Adipocyte (in vitro differentiated cells): ENCODE results near the gene RPL41.

Source experiments
- DNase-seq: peaks from one replicate; pipeline ENCODE4 v3.0.0-alpha.2; 2015; ENCODE audit warnings: low read depth
- H3K27me3 ChIP-seq: replicated peaks from 2 replicates; pipeline ENCODE4 v1.7.0; 2013; ENCODE audit warnings: mild to moderate bottlenecking, low read length, moderate library complexity; ENCODE audit not compliant: control insufficient read depth, insufficient read depth
- H3K36me3 ChIP-seq: 2 replicates; pipeline ENCODE4 v1.7.0; 2013; ENCODE audit warnings: low read length, mild to moderate bottlenecking, moderate library complexity; ENCODE audit not compliant: control insufficient read depth, insufficient read depth, severe bottlenecking
- H3K4me1 ChIP-seq: 2 replicates; pipeline ENCODE4 v1.7.0; 2013; ENCODE audit warnings: mild to moderate bottlenecking, low read length, moderate library complexity; ENCODE audit not compliant: control insufficient read depth, insufficient read depth
- H3K4me3 ChIP-seq: 2 replicates; pipeline ENCODE4 v1.7.0; 2013; ENCODE audit warnings: mild to moderate bottlenecking, low read length, moderate library complexity
- H3K9ac ChIP-seq: 2 replicates; pipeline ENCODE4 v1.7.0; 2013; ENCODE audit warnings: mild to moderate bottlenecking, low read length, moderate library complexity
- H3K9me3 ChIP-seq: 2 replicates; pipeline ENCODE4 v1.7.0; 2013; ENCODE audit warnings: mild to moderate bottlenecking, low read length, moderate library complexity; ENCODE audit not compliant: control insufficient read depth

RPL41 gene

DNA sequence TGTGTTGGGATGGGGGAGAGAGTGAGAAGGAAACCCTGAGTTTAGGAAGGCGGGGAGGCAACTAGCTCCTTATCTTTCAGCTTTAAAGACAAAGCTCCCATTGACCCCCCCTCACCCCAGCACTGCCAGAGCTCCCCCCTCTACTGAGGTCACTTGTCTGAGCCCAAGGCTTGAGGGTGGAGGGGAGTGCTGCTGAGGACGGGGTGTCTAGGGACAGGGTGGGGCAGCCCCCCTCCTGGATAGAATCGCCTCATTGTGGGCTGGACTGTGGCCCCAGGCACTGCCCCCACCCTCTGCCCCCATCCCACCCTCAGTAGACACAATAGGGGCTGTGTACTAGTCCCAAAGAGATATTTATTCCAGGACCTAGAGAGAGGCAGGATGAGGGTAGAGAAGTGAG lies 33.5 kb upstream of the RPL41 start:
- H3K4me1 ChIP-seq: peaks cover 16% of the 10 kb centered on the region
- H3K27me3 ChIP-seq: peaks cover 25% of the 10 kb centered on the region
- no peak overlapping the region for H3K4me3 ChIP-seq
- H3K36me3 ChIP-seq: no peaks in the 10 kb centered on the region
- H3K9me3 ChIP-seq: no peaks in the 10 kb centered on the region
- H3K9ac ChIP-seq: no peak overlapping the region
- DNase-seq: no peak

GRCh38 chr12:56084958-56085543 lies 31.4 kb upstream of the RPL41 start:
- H3K9ac ChIP-seq: no peak overlapping the region
- H3K36me3 ChIP-seq: no peaks in the 10 kb centered on the region
- H3K4me1 ChIP-seq: peaks cover 4% of the 10 kb centered on the region
- DNase-seq: no peak
- H3K4me3 ChIP-seq: no peak overlapping the region
- H3K27me3 ChIP-seq: peaks cover 25% of the 10 kb centered on the region
- no peaks in the 10 kb centered on the region for H3K9me3 ChIP-seq

- H3K4me1 ChIP-seq: no peaks in the 10 kb centered on the region
- DNase-seq: no peak
Observed at GRCh38 chr12:56086096-56086495, 30.3 kb upstream of the RPL41 start.

GRCh38 chr12:56086608-56087007 lies 29.8 kb upstream of the RPL41 start:
- Histone ChIP-seq H3K9ac (no peak overlapping the region), H3K27me3 (peaks cover 18% of the 10 kb centered on the region), H3K4me1 (no peaks in the 10 kb centered on the region), H3K9me3 (no peaks in the 10 kb centered on the region), H3K36me3 (no peaks in the 10 kb centered on the region), H3K4me3 (no peak overlapping the region)
- DNase-seq: no peak

More at GRCh38 chr12:56086096-56086495, 30.3 kb upstream of the RPL41 start:
- H3K9ac ChIP-seq: no peak overlapping the region
- no peak overlapping the region for H3K4me3 ChIP-seq
- H3K27me3 ChIP-seq: peaks cover 20% of the 10 kb centered on the region
- H3K36me3 ChIP-seq: no peaks in the 10 kb centered on the region
- no peaks in the 10 kb centered on the region for H3K9me3 ChIP-seq

GRCh38 chr12:56087220-56087619 lies 29.2 kb upstream of the RPL41 start:
- no peaks in the 10 kb centered on the region for H3K4me1 ChIP-seq
- DNase-seq: no peak
- H3K4me3 ChIP-seq: no peak overlapping the region
- no peak overlapping the region for H3K9ac ChIP-seq
- no peaks in the 10 kb centered on the region for H3K9me3 ChIP-seq
- peaks cover 13% of the 10 kb centered on the region for H3K27me3 ChIP-seq
- no peaks in the 10 kb centered on the region for H3K36me3 ChIP-seq

GRCh38 chr12:56097738-56098137 lies 18.7 kb upstream of the RPL41 start:
- Histone ChIP-seq H3K36me3 (no peaks in the 10 kb centered on the region), H3K9ac (no peak overlapping the region), H3K9me3 (peaks cover 6% of the 10 kb centered on the region), H3K27me3 (peaks cover 44% of the 10 kb centered on the region), H3K4me3 (no peak overlapping the region), H3K4me1 (no peaks in the 10 kb centered on the region)
- DNase-seq: no peak

DNA sequence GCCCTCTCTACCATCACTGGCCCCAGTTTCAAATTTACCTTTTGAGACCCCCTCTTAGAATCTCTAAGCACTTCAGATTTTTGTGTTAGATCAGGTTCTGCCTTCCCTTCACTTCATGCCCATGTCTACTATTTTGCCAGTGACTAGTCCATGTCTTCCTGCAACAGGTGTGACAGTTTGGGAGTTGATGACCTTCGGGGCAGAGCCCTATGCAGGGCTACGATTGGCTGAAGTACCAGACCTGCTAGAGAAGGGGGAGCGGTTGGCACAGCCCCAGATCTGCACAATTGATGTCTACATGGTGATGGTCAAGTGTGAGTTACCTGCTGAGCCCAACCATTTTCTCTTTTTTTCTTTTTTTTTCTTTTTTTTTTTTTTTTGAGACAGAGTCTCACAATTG lies 17.8 kb upstream of the RPL41 start:
- Histone ChIP-seq H3K4me3 (no peak overlapping the region), H3K9me3 (no peaks in the 10 kb centered on the region), H3K9ac (no peak overlapping the region), H3K4me1 (peaks cover 5% of the 10 kb centered on the region), H3K27me3 (peaks cover 35% of the 10 kb centered on the region), H3K36me3 (no peaks in the 10 kb centered on the region)
- no peak for DNase-seq

DNA sequence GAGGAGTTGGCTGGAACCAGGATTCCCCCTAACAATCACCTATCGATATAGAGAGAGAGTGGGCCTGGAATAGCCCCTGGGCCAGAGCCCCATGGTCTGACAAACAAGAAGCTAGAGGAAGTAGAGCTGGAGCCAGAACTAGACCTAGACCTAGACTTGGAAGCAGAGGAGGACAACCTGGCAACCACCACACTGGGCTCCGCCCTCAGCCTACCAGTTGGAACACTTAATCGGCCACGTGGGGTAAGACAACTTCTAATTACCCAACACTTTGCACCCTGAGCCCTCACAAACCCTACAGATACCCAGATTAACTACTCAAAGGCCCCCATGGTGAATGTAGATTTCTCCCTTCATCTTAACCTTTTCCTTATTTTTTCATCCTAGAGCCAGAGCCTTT lies 16.6 kb upstream of the RPL41 start:
- no peak overlapping the region for H3K4me3 ChIP-seq
- H3K36me3 ChIP-seq: no peaks in the 10 kb centered on the region
- no peaks in the 10 kb centered on the region for H3K9me3 ChIP-seq
- peaks cover 7% of the 10 kb centered on the region for H3K4me1 ChIP-seq
- peaks cover 29% of the 10 kb centered on the region for H3K27me3 ChIP-seq
- DNase-seq: no peak
- no peak overlapping the region for H3K9ac ChIP-seq

DNA sequence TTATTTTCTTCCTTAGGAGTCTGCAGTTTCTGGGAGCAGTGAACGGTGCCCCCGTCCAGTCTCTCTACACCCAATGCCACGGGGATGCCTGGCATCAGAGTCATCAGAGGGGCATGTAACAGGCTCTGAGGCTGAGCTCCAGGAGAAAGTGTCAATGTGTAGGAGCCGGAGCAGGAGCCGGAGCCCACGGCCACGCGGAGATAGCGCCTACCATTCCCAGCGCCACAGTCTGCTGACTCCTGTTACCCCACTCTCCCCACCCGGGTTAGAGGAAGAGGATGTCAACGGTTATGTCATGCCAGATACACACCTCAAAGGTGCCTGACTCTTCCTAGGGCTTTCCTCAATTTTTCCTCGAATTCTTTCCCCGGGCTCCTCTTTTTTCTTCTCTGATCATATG lies 15.4 kb upstream of the RPL41 start:
- Histone ChIP-seq H3K9ac (no peak overlapping the region), H3K9me3 (no peaks in the 10 kb centered on the region), H3K36me3 (no peaks in the 10 kb centered on the region), H3K4me3 (no peak overlapping the region), H3K27me3 (peaks cover 18% of the 10 kb centered on the region), H3K4me1 (peaks cover 17% of the 10 kb centered on the region)
- DNase-seq: no peak

DNA sequence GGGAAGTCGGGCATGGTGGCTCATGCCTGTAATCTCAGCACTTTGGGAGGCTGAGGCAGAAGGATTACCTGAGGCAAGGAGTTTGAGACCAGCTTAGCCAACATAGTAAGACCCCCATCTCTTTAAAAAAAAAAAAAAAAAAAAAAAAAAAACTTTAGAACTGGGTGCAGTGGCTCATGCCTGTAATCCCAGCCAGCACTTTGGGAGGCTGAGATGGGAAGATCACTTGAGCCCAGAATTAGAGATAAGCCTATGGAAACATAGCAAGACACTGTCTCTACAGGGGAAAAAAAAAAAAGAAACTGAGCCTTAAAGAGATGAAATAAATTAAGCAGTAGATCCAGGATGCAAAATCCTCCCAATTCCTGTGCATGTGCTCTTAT lies 13.8 kb upstream of the RPL41 start:
- H3K9ac ChIP-seq: no peak overlapping the region
- H3K36me3 ChIP-seq: peaks cover 11% of the 10 kb centered on the region
- no peaks in the 10 kb centered on the region for H3K9me3 ChIP-seq
- DNase-seq: no peak
- H3K4me1 ChIP-seq: peaks cover 24% of the 10 kb centered on the region
- peaks cover 2% of the 10 kb centered on the region for H3K27me3 ChIP-seq
- no peak overlapping the region for H3K4me3 ChIP-seq

DNA sequence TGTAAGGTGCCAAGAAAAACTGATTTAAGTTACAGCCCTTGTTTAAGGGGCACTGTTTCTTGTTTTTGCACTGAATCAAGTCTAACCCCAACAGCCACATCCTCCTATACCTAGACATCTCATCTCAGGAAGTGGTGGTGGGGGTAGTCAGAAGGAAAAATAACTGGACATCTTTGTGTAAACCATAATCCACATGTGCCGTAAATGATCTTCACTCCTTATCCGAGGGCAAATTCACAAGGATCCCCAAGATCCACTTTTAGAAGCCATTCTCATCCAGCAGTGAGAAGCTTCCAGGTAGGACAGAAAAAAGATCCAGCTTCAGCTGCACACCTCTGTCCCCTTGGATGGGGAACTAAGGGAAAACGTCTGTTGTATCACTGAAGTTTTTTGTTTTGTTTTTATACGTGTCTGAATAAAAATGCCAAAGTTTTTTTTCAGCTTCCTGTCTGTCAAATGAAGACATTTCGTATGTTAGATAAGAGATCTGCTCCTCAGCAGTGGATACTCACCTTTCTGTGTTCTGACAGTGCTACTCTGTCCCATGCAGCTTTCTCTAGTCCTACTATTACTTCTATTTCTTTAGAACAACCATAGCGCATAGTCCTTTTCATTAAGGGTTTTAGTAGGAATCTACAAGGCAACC lies 13.2 kb upstream of the RPL41 start:
- Histone ChIP-seq H3K36me3 (peaks cover 16% of the 10 kb centered on the region), H3K4me1 (peaks cover 24% of the 10 kb centered on the region), H3K27me3 (no peaks in the 10 kb centered on the region), H3K9ac (peak overlapping the region; percentile 96), H3K9me3 (no peaks in the 10 kb centered on the region), H3K4me3 (peak overlapping the region; percentile 97)
- DNase-seq: no peak

GRCh38 chr12:56103823-56104108 lies 12.7 kb upstream of the RPL41 start:
- Histone ChIP-seq H3K27me3 (no peaks in the 10 kb centered on the region), H3K9me3 (no peaks in the 10 kb centered on the region), H3K9ac (peak overlapping the region; percentile 96), H3K36me3 (peaks cover 21% of the 10 kb centered on the region), H3K4me1 (peaks cover 24% of the 10 kb centered on the region), H3K4me3 (peak overlapping the region; percentile 97)
- DNase-seq: no peak
